Stimulated activated CD4-positive, alpha-beta T cell treated with anti-CD3 and anti-CD28 coated beads, Interleukin-1b, Interleukin-23, amount 100 ng/mL, for 4 hours (primary cell): ENCODE results near the gene APOBEC3A.
"Not testable (repeated sequence)": the region's sequence is repeated elsewhere in the genome, so short reads cannot be mapped to it uniquely, and the experiment has no call there.

Experiments
- DNase-seq, 2 donors: peaks; one replicate each; pipeline ENCODE4 v3.0.0-alpha.2; 2020; ENCODE audit warnings: low read depth in 2 of 2

The APOBEC3A gene

DNA sequence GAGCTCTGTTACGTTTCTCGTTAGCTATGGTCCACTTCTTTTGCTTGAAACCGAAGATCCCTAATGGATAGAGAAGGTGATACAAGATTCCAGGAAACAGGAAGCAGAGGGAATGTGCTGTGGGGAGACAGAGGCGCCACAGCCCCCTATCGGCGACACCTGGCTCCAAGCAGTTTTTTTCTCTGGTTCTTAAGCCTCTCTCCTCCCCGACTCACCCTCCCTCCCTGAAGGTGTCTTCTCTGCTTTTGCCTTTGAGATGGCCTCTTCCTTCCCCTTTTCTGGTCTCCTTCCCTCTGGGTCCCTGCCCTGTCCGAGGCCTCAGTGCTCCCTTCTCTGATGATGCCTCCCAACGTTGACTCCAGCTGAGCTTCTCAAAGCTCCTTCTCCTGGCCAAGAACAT is 14.2 kb upstream of the APOBEC3A start:
- DNase-seq, result no peak

DNA sequence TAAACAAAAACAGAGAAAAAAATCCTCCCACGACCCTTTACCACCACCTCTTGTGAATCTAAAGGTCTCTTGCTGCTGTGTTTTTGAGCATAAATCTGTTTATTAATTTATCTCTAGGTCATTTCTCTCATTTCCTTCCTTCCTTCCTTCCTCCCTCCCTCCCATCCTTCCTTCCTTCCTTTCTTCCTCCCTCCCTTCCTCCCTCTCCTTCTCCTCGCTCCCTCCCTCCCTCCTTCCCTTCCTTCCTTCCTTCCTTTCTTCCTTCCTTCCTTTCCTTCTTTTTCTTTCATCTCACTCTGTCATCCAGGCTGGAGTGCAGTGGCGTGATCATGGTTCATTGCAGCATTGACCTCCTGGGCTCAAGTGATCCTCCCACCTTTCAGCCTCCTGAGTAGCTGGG is 13.5 kb upstream of the APOBEC3A start:
- no peak for DNase-seq

DNA sequence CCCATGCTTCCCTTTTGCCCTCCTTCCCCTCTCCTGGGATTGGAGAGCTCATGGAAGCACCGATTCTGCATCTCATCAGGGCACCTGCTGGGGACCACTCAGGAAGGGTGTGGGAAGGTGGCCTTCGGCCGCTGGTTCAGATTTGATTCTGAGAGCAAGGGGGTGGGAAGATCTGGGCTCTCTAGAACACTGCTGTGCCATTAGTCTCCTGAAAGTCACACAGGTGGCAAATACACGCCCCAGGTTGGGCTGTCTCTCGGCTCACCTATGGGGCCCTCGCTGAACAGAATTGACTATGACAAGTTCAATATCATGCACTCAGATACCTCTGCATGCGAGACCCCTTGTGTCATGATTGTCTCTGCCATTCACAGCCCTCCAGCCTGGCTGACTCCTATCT is 12.8 kb upstream of the APOBEC3A start:
- no peak for DNase-seq

DNA sequence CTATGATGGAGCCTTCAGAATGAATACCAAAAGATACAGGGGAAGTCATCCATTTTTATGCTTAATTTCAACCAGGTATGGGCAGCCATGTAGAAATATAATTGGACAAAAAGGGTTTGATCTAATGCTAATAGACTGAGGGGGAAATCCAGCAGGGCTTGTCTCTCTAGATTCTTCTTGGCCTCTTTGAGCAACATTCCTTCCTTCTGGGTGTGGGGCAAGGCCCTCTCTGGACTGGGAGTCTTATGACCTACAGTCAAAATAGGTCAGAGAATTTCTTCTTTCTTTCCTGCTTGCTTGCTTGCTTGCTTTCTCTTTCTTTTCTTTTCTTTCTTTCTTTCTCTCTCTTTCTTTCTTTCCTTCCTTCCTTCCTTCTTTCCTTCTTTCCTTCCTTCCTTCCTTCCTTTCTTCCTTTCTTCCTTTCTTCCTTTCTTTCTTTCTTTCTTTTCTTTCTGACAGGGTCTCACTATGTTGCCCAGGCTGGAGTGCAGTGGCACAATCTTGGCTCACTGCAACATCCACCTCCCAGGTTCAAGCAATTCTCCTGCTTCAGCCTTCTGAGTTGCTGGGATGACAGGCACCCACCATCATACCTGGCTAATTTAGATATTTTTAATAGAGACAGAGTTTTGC is 11.6 kb upstream of the APOBEC3A start:
- DNase-seq, result not testable (repeated sequence)

DNA sequence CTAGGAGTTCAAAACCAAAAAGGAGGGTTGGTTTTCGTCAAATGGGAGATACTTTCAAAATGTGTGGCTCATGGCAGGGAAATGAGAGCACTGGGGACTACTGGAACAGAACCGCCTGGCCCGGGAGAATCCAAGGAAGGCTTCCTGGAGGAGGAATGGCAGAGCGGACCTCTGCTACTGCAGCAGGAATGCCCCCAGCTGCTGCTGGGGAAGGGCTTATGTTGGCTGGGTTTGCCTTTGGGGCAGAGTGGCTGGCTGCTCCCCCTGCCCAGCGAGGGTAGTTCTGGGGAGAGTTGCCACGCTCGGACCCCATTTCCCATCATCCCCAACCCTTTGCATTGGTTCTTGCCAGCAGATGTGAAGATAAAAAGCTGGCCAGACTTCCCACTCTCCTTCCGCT is 10.6 kb upstream of the APOBEC3A start:
- no peak for DNase-seq

DNA sequence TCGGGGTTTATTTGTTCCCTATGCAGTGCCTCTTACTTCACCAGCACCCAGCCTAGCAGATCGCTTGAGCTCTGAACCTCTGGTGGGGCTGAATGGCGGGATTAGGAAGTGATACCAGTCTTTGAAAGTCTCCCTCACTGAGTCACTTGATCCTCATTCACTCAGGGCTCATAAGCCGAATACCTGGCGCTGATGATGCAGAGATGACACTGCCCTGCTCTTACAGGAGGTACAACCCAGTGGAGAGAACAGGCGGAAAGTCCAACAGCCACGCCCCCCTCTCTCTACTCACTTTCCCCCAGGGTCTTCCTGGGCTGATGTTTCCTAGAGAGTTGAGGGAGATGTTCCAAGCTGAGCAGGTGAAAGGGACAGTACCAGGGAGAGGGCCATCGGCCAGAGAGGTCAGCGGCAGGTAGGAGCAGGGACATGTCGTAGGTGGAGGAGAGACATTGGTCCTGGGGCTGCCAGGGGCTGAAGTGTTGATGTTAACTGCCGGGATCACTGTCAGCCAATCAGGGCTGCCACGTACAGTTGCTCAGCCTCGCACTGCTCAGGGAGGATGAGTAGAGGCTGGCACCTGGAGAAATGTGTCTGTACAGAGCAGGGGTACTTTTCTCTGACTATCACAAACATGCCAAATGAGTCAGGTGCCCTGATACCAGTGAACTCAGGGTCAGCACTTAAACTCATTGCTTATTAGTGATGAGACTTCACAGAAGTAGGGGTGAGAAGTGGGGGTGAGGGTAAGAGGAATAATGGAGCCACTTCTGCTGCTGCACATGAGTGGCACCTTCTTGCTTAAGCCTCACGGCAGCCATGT is 9.9 kb upstream of the APOBEC3A start:
- DNase-seq, result no peak

DNA sequence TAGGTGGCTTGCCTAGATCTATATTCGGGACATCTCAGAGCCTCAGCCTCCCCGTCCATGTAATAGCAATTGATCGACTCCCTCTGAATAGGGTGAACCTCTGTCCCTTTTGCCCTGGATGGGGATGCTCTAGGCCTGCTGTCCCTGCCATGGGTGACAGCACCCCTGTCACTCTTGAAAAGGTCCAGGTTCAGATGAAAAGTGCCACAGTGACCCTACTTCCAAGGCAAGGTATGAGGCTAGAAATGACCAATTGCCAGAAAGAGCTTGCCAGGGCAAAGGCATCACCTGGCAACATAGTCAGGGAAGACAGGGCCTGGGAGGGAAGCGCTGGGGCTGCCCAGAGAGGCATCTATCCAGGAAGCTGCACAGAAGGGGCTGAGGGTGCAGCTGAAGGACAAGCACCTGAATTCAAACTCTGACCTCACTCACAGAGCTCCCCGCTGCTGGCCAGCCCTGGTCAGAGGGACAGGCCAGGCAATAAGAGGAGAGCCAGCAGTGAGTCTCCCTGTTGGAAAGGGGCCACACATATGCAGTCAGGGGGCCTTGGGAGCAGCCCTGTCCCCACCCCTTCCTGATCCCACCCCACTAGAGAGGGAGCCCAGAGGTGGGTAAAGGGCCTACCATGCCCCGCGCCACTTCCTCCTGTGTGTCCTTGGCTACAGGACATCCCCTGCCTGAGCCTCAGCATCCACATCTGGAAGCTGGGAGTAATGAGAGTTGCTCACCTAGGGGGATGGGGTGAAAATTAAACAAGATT is 9.0 kb upstream of the APOBEC3A start:
- DNase-seq, result no peak

DNA sequence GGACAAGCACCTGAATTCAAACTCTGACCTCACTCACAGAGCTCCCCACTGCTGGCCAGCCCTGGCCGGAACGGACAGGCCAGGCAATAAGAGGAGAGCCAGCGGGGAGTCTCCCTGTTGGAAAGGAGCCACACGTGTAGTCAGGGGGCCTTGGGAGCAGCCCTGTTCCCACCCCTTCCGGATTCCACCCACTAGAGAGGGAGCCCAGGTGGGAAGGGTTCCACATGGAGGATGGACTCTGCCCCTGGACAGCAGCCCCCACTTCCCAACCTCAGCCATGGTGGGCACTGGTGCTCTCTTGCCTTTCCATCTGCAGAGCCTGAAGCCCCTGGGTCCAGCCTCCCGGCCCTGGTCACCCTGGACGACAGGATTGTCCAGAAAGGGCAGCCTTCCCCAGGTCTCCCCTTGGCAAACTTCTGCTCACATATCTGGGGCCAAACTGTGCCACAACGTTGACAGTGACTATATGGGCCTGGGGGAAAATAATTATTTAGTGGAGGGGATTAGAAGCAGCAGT is 7.5 kb upstream of the APOBEC3A start:
- no peak for DNase-seq

DNA sequence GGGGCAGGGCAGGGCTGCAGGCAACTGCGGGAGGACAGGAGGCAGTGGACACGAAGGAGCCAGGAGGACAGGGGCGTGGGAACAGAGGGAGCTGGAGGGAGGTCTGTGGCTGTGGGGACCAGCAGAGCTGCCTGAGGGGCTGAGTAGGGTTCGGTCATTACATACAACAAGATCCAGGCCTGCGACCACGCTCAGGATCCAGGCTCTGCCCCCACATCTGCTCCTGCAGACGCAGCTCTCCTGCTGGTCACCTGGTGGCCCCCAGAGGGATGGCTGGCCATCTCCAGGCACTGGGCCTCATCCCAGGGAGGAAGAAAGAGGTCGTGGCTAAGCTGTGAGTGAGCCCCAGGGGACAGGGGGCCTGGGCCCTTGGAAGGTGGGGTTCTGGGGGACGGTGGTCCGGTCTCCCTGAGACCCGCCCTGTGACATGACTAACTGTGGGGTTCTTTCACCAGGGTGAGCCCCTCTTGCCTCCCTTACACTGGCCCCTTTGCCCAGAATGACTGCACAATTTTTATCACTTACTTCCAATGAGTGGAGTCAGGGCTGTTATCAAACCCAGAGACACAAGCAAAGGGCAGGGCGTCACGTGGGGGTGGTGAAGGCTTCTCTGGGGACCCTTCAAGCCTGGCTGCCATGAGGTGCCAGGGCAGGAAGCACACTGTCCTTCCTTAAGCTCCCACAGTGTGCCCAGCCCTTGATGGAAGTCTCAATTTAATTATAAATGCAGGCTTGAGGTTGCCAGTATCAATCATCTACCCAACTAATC is 6.7 kb upstream of the APOBEC3A start:
- DNase-seq, result no peak

DNA sequence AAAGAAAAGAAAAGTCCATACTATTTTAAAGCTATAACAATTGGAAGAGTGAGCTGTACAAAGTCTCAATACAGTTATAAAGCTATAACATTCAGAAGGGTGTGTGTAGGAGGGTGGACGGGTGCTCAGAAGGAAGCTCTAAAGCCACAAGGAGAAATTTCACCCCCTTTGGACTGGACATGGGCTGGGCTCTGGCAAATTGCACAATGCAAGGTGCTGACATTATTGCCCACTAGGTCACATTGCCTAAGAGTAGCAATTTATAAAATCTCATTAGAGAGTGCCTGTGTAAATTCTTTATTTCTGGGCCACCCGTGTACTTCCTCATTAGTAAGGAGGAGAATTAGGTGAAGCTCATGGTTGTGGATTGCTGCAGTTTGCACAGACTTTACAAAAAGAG is 5.7 kb upstream of the APOBEC3A start:
- no peak for DNase-seq

DNA sequence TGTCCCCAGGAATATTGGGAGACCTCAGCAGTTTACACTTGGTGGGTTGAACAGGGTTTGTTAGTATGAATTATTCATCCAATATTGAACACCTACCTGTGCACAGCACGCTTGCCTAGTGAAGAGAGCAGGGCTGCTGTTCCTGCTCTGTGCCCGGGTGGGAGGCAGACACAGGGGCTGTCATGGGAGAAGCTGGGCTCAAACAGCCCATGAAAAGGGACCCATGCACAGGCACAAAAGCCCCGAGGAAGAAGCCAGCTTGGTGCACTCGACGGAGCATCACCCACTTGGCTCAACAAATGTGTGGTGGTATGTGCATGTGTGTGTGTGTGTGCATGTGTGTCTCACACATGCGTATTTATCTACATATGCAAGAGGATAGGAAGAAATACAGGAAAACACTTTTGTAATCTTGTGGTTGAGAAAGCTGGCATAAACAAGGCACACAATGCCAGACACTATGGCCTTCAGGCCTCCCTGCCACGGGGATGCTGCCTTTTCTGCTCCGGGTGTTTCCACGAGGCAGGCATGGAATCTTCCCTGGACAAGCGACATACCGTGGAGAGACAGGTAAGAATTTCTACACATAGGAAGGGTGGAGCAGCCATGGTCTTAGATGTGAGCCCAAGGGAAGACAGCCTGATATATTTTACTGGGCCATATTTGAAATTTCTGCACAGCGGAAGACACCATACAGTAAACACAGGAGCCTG is 5.0 kb upstream of the APOBEC3A start:
- DNase-seq, result no peak

DNA sequence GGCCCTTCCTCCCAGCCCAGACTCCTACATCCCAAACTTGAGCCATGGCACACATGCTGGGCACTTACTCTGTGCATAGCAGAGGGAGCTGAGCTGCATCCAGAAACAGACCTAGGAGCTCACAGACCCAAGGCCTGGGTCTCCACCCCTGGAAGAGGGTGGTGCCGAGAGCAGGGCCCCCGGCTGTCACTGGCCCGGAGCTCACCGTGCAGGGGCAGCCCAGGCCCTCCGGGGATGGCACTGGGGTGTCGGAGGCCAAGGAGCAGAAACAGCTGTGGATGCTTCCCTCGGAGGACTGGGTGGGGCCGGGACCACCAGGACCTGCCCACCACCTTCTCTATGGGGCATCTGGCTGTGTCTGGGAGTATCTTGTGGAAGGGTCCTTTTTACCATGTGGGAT is 4.3 kb upstream of the APOBEC3A start:
- no peak for DNase-seq

DNA sequence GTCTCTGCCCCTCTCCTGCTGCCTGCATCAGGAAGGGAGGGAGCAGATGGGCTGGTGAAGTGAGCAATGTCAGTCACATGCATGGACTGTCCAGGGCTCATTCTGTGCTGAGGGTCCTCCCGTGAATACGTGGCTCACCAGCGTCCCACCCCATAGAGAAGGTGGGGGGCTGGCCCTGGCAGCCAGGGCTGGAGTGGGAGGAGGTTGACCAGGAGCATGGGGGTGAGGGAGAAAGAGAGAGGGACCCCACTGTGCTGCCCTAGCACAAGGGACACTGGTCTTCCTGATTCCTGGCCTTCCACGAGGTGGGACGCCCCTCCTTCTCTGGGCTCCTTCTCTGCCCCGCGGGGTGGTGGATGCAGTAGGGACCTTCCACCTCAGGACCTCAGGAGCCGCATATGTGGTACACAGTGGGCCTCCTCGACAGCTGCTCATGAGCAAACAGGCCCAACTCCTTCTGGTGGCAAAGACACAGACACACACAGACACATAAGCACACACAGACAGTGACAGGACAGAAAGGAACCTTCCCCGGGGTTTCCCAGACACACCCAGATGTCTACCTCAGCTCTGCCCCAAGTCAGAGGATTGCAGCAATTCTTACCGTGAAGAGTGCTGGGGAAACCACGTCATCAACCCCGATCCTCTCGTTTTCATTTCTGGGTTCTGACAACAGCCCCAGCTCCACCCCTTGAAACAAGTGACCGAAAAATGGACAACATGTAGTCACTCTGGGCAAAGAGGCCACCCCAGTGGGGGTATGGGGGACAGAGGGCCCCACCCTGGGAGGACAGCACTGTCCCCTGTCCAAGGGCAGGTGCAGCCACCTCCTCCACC is 3.6 kb upstream of the APOBEC3A start:
- peak; percentile 27 to 41 for DNase-seq

DNA sequence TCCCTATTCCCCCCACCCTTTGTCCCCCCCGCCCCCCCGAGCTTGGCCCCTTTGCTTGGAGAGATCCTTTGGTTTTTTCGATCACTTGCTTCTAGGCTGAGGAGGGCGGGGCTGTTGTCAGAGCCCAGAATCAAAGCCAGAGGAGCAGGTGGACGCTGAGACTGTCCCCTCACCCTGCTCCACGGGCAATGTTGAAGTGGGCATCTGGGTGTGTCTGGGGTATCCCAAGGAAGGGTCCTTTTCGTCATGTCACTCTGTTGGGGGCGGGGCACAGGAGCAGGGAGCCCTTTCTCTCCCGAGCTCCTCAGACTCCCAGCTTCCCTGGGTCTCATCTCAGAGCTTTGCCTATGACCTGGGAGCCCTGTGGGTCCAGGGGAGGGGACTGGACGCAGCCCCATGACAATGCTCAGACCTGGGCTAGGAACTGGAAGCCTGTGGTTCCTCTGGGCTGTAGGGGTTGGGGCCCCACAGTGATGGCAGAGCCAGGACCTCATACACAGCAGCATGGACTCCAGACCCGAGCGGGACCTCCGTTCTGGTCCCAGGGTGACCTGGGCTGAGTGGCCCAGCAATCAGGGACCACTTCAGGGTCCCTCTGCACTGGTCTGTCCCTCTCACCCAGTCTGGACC is 2.9 kb upstream of the APOBEC3A start:
- DNase-seq, result no peak

DNA sequence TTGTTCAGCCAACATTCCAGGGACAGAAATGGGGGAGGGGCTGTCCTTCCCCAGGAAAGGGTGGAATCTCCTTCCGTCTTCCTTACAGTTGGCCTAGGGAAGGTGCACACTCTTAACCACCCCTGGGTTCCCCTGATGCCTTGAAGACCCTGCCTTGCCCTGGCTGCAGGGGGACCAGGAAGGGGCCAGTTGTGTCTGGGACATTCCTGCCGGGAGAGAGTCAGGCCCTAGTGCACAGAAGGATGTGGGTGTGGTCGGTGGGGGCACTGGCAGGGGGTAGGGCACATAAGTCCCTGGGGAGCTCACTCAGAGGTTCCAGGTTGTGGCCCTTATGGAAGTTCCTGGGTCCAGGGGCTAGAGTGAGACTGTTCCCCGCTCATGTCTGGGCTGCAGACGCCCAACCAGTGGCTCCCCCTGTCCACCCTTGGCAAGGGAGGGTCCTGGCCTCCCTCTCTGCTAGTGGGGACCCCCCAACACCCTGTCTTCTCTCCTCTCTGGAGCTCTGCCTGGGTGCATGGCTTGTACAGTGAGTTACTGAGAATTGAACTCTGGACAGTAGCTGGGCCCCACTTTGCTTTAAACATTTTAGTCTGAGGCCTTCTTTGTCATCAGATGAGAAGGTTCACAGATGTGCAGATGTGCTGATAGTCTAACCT is 2.0 kb upstream of the APOBEC3A start:
- no peak for DNase-seq

DNA sequence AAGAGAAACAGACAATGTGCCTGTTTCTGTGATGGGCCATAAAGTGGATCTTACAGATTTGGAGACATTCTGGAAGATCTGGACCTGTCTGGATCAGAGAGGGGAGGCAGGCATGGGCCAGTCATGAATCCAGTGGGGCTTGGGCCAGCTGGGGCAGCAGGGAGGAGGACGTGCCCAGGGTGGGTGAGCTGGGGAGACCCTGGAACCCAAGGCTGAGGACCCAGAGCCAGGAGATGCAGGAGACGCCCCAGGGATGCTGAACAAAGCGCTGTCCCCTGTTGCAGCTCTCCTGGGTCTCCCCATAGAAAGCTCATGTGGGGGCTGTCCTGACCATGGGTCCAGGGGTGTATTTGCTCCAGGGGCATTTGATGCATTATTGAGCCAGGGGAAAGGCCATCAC is 1.5 kb upstream of the APOBEC3A start:
- DNase-seq, result no peak

DNA sequence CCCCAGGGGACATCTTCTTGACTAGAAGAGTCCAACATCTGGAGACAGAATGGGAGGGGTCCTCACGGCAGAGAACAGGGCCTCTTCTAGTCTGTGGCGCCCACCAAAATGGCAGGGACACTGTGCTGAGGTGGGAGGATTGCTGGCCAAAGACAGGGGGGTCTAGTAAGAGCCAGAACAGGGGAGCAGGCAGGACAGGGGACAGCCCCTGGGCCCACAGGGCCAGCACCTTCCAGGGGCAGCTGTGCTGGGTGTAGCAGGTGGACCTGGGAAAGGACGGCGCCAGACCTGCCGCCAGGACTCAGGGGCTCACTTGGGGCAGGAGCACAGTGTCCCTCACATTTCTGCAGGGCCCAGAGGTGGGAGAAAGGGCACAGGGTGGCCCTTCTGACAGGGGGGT is 858 bp upstream of the APOBEC3A start:
- no peak for DNase-seq

DNA sequence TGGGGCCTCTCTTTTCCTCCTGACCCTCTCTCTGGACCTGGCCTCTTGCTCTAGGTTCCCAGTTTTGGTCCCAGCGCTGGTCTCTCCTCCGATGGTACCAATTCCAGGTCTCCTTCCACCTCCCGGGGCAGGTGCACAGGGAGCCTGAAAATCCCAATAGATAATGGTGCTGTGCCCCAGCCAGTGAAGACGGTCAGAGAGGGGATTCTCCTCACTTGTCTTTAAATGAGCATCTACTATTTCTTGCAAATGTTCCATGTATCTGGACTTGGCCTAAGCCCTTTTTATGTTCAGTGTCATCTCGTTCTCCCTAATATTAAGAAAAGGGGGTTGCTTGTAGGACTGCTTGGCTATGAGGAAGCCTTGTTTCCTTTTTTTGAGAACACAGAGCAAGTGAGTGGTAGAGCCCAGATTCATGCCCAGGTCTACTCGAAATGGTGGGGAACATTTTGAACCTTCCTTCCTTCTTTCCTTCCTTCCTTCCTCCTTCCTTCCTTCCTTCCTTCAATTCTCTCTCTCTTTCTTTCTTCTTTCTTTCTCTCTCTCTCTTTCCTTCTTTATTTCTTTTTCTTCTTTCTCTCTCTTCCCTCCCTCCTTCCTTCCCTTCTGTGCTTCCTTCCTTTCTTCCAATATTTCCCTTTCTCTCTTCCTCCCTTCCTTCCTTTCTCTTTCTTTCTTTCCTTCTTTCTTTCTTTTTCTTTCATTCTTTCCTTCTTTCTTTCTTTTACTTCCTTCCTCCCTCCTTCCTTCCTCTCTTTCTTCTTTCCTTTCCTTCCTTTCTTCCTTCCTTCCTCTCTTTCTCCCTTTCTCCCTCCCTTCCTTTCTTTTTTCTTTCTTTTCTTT is 620 bp downstream of the APOBEC3A start:
- DNase-seq, result no peak

DNA sequence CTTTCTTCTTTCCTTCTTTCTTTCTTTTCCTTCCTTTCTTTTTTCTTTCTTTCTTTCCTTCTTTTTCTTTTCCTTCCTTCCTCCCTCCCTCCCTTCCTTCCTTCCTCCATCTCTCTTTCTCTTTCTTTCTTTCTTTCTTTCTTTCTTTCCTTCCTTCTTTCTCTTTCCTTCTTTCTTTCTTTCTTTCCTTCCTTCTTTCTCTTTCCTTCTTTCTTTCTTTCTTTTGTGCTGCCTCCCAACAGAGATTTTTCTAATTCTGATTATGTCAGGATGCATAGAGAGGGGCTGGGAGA is 1.2 kb downstream of the APOBEC3A start:
- not testable (repeated sequence) for DNase-seq
